IPS DF 4.7 (cell line): Measurements from ENCODE around the gene TUSC2.
"Not testable (repeated sequence)": the region's sequence is repeated elsewhere in the genome, so short reads cannot be mapped to it uniquely, and the experiment has no call there.

Source experiments
- DNase-seq: peaks from one replicate; pipeline ENCODE4 v3.0.0-alpha.2; 2013; ENCODE audit warnings: low spot score; ENCODE audit errors: extremely low read depth

Gene TUSC2

GRCh38 chr3:50318615-50319014 is 9.4 kb downstream of the TUSC2 start:
- no peak for DNase-seq

GRCh38 chr3:50318163-50318562 is 9.9 kb downstream of the TUSC2 start:
- DNase-seq, result no peak

- no peak for DNase-seq
Measured at GRCh38 chr3:50317300-50317699, 10.7 kb downstream of the TUSC2 start.

- DNase-seq, result no peak
Measured at GRCh38 chr3:50316657-50317242, 11.3 kb downstream of the TUSC2 start.

GRCh38 chr3:50314816-50315215 is 13.2 kb downstream of the TUSC2 start:
- DNase-seq, result no peak

GRCh38 chr3:50314342-50314741 is 13.7 kb downstream of the TUSC2 start:
- no peak for DNase-seq

- DNase-seq, result not testable (repeated sequence)
Measured at GRCh38 chr3:50312041-50312440, 16.0 kb downstream of the TUSC2 start.

- DNase-seq, result no peak
Measured at GRCh38 chr3:50304601-50305000, 23.4 kb downstream of the TUSC2 start.

GRCh38 chr3:50303013-50303815 is 24.8 kb downstream of the TUSC2 start, which contains the start of gene HYAL1:
HYAL1 (minus strand) TSS chr3:50303574; CDS start chr3:50302956, 618 bp downstream.
- DNase-seq, result no peak

- DNase-seq, result no peak
Measured at GRCh38 chr3:50302095-50303012, 25.7 kb downstream of the TUSC2 start.

GRCh38 chr3:50300681-50301254 is 27.3 kb downstream of the TUSC2 start:
- DNase-seq, result no peak

- DNase-seq, result no peak
Measured at GRCh38 chr3:50299929-50300680, 27.9 kb downstream of the TUSC2 start.

- no peak for DNase-seq
Measured at GRCh38 chr3:50299638-50299928, 28.4 kb downstream of the TUSC2 start.

- no peak for DNase-seq
Measured at GRCh38 chr3:50298836-50299637, 29.0 kb downstream of the TUSC2 start, which contains the start of the genes HYAL3 and NAA80. HYAL3 (minus strand) TSS chr3:50299405; CDS start chr3:50295602, 3,803 bp downstream. NAA80 (minus strand) TSS chr3:50299405; CDS start chr3:50297463, 1,942 bp downstream.

GRCh38 chr3:50297896-50298725 is 29.9 kb downstream of the TUSC2 start:
- no peak for DNase-seq

GRCh38 chr3:50297384-50297775 is 30.6 kb downstream of the TUSC2 start:
- DNase-seq, result no peak

- no peak for DNase-seq
Measured at GRCh38 chr3:50296721-50297383, 31.2 kb downstream of the TUSC2 start.
